Smooth muscle cell (in vitro differentiated cells): ENCODE data around the gene YTHDF1. TPM values are rescaled to one million over a fixed set of nuclear protein-coding genes. Genes with fewer than 3 reads are reported as not detected.

Source experiments
- DNase-seq: peaks from one replicate; lab custom pipeline; 2025; ENCODE audit not compliant: unreplicated experiment; lab: John Stamatoyannopoulos, UW
- H2AFZ ChIP-seq: fragments of 200-600 bp; sonication (generic); 2 replicates; pipeline ENCODE4 v1.6.0; 2016; ENCODE audit warnings: antibody characterized with exemption, low read depth, mild to moderate bottlenecking
- H3F3A ChIP-seq: fragments of 200-600 bp; sonication (generic); 2 replicates; pipeline ENCODE4 v1.6.0; 2017; ENCODE audit warnings: antibody characterized with exemption, low read depth
- H3K27ac ChIP-seq: fragments of 200-600 bp; sonication (generic); 2 replicates; pipeline ENCODE4 v1.5.1; 2016; ENCODE audit warnings: low read depth, mild to moderate bottlenecking
- H3K27me3 ChIP-seq: fragments of 200-600 bp; sonication (generic); 2 replicates; pipeline ENCODE4 v1.6.1; 2016; ENCODE audit warnings: low read depth, mild to moderate bottlenecking
- H3K36me3 ChIP-seq: fragments of 200-600 bp; sonication (generic); 2 replicates; pipeline ENCODE4 v1.5.1; 2016; ENCODE audit warnings: low read depth
- H3K4me1 ChIP-seq: fragments of 200-600 bp; sonication (generic); 2 replicates; pipeline ENCODE4 v1.5.1; 2016; ENCODE audit warnings: low read depth
- H3K4me2 ChIP-seq: fragments of 200-600 bp; sonication (generic); 2 replicates; pipeline ENCODE4 v1.6.0; 2016; ENCODE audit warnings: mild to moderate bottlenecking
- H3K4me3 ChIP-seq: fragments of 200-600 bp; sonication (generic); 2 replicates; pipeline ENCODE4 v1.5.1; 2016; ENCODE audit warnings: mild to moderate bottlenecking
- H3K79me2 ChIP-seq: fragments of 200-600 bp; sonication (generic); 2 replicates; pipeline ENCODE4 v1.6.0; 2016; ENCODE audit warnings: low read depth, mild to moderate bottlenecking
- H3K9ac ChIP-seq: fragments of 200-600 bp; sonication (generic); 2 replicates; pipeline ENCODE4 v1.6.0; 2016; ENCODE audit warnings: low read depth
- H3K9me3 ChIP-seq: fragments of 200-600 bp; sonication (generic); replicated peaks from 2 replicates; pipeline ENCODE4 v1.5.1; 2016; ENCODE audit warnings: low read depth
- H4K20me1 ChIP-seq: fragments of 200-600 bp; sonication (generic); 2 replicates; pipeline ENCODE4 v1.6.0; 2016; ENCODE audit warnings: low read depth
- WGBS: methylation state at CpG from one replicate; pipeline ENCODE4 v1.1.7; 2016; ENCODE audit warnings: low lambda C conversion rate; 5-methylcytosine and 5-hydroxymethylcytosine counted together
- polyA plus RNA-seq: library from polyadenylated mRNA; unstranded; fragments of >200 nt; fragmentation: Nextera tagmentation; extraction: Ambion mirVana; gene quantifications from 2 replicates; pipeline ENCODE4 v1.2.1, GENCODE V29; 2016
- total RNA-seq: library from RNA; depleted of rRNA; stranded (reverse); fragments of >200 nt; gene quantifications from 2 replicates; pipeline ENCODE4 v1.2.3, GENCODE V29; 2014
- TF ChIP-seq, protein P1 (sequence below): fragments of 200-600 bp; sonication (generic); IDR thresholded peaks from 2 replicates; pipeline ENCODE4 v1.5.1; 2017; ENCODE audit warnings: borderline replicate concordance, mild to moderate bottlenecking, antibody characterized with exemption; ENCODE audit not compliant: insufficient read depth, poor library complexity, severe bottlenecking

Gene YTHDF1
- total and polyA plus RNA-seq, 2 experiments from 2014 or later, result 28.2 to 35.8 TPM

DNA sequence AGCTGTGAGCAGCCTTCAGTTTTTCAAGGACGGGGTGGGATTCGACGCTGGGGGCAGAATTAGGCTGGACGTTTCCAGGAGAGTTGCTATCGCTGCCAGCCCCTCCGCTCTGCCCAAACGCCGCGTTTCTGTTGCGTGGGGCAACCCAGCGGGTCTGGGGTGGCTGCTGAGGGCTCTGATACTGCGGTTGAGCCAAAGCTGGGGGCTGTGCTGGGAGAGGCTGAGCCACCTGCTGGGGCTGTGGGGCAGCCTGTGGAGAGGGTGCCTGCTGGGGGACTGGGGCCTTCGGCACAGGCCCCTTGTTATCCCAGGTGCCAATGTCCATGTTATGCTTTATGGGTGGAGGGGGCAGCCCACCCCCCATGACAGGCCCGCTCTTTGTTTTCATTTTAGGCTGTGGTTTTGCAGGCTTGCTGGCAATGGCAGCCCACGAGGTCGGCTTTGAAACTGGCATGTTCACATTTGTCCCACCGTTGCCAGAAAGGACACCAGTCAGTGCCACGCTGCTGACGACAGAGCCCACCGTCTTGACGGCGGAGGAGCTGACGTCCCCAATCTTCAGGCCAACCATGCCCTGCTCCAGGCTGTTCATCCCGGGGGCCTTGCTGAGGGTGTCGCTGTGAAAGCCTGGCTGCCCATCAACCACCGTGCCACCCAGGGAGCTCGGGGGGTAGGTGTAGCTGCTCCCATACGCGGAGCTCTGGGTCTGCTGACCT lies 13.0 kb downstream of the YTHDF1 start:
- Histone ChIP-seq H3K4me1 (no peaks in the 10 kb centered on the region), H3K27ac (no peak overlapping the region), H3K9me3 (no peaks in the 10 kb centered on the region), H3K4me3 (no peak overlapping the region), H3K27me3 (no peaks in the 10 kb centered on the region), H3K36me3 (peaks cover 7% of the 10 kb centered on the region), H2AFZ (no peak overlapping the region), H4K20me1 (peaks cover 100% of the 10 kb centered on the region), H3K9ac (no peak overlapping the region), H3F3A (no peaks in the 10 kb centered on the region), H3K79me2 (peaks cover 89% of the 10 kb centered on the region), H3K4me2 (no peak overlapping the region)
- DNase-seq, result no peak
- TF ChIP-seq, protein P1, sequence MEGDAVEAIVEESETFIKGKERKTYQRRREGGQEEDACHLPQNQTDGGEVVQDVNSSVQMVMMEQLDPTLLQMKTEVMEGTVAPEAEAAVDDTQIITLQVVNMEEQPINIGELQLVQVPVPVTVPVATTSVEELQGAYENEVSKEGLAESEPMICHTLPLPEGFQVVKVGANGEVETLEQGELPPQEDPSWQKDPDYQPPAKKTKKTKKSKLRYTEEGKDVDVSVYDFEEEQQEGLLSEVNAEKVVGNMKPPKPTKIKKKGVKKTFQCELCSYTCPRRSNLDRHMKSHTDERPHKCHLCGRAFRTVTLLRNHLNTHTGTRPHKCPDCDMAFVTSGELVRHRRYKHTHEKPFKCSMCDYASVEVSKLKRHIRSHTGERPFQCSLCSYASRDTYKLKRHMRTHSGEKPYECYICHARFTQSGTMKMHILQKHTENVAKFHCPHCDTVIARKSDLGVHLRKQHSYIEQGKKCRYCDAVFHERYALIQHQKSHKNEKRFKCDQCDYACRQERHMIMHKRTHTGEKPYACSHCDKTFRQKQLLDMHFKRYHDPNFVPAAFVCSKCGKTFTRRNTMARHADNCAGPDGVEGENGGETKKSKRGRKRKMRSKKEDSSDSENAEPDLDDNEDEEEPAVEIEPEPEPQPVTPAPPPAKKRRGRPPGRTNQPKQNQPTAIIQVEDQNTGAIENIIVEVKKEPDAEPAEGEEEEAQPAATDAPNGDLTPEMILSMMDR, result no peak
- 93% methylated on average over 29 of the region's 29 CpGs for WGBS

DNA sequence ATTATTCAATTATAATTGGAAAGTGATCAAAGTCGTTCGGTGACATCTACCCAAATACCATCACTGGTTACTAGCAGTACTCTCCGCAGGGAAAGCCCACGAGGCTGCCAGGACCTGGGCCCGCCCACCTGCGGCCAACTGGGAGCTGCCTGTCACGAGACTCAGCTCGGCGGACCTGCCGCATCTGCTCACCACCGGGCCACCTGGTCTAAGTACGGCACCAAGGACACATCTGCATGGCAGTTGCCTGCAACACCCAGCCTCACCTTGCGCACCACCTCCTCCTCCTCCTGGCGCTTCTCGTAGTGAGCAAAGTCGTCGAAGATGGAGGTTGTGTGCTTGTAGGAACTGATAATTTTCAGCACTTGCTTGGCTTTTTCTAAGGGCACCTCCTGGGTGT lies 13.9 kb downstream of the YTHDF1 start:
- TF ChIP-seq, protein P1, result no peak
- 96% methylated on average over 17 of the region's 17 CpGs for WGBS
- H3K36me3 ChIP-seq, result peaks cover 7% of the 10 kb centered on the region

DNA sequence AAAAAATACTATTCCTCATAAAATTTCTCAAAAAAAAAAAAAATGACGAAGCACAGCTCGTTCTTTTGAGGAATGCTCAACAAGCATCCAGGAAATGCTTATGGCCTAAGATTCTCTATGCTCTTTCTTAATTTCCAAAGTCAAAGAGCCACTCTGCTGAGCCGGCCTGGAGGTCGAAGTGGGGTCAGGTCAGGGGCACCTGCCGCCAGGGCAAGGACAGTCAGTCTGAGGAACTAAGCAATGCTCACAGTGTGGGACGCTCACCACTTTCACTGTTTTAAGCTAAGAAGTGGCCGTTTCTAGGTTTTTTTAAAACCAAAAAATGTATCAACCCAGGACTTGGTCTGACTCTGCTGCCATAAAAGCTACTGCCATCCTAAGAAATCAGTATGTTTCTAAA lies 17.3 kb downstream of the YTHDF1 start:
- Histone ChIP-seq H3K4me2 (no peak overlapping the region), H4K20me1 (peaks cover 100% of the 10 kb centered on the region), H3K4me1 (peaks cover 6% of the 10 kb centered on the region), H3F3A (peaks cover 16% of the 10 kb centered on the region), H3K27ac (no peak overlapping the region), H3K79me2 (peaks cover 60% of the 10 kb centered on the region), H3K36me3 (peaks cover 16% of the 10 kb centered on the region), H3K9me3 (no peaks in the 10 kb centered on the region), H3K4me3 (no peak overlapping the region), H3K9ac (no peak overlapping the region), H3K27me3 (no peaks in the 10 kb centered on the region), H2AFZ (no peak overlapping the region)
- 80% methylated on average over 7 of the region's 7 CpGs for WGBS
- TF ChIP-seq, protein P1, result no peak
- no peak for DNase-seq

More for the DNA sequence above, 13.9 kb downstream of the YTHDF1 start:
- no peak overlapping the region for H2AFZ ChIP-seq
- peaks cover 92% of the 10 kb centered on the region for H3K79me2 ChIP-seq
- H3K4me2 ChIP-seq, result no peak overlapping the region
- peaks cover 3% of the 10 kb centered on the region for H3F3A ChIP-seq
- H3K27me3 ChIP-seq, result no peaks in the 10 kb centered on the region
- H3K9me3 ChIP-seq, result no peaks in the 10 kb centered on the region
- H3K27ac ChIP-seq, result no peak overlapping the region
- no peak overlapping the region for H3K9ac ChIP-seq
- no peak for DNase-seq
- H3K4me1 ChIP-seq, result peaks cover 3% of the 10 kb centered on the region
- no peak overlapping the region for H3K4me3 ChIP-seq
- peaks cover 100% of the 10 kb centered on the region for H4K20me1 ChIP-seq
